Breast epithelium (tissue), 4 donors: ENCODE data around the gene PKD2L2. TPM values are rescaled to one million over a fixed set of nuclear protein-coding genes. Genes with fewer than 3 reads are reported as not detected.
"Not testable (repeated sequence)": the region's sequence is repeated elsewhere in the genome, so short reads cannot be mapped to it uniquely, and the experiment has no call there.

Experiments
- DNase-seq, 2 donors: peaks; one replicate each; pipeline ENCODE4 v3.0.0-alpha.2; 2019; ENCODE audit warnings: low spot score in 2 of 2
- H3K27ac ChIP-seq, 2 donors: fragments of 200-600 bp; sonication (generic) in 1 of 2; one replicate each; pipeline ENCODE4 v1.5.1; 2016 to 2019; ENCODE audit warnings: mild to moderate bottlenecking in 1 of 2
- H3K27me3 ChIP-seq, 2 donors: fragments of 200-600 bp; sonication (generic) in 1 of 2; one replicate each; pipeline versions ENCODE4 v1.5.1 to v1.6.0; 2017 to 2019; ENCODE audit warnings: control low read depth in 1 of 2, mild to moderate bottlenecking in 1 of 2
- H3K36me3 ChIP-seq: fragments of 200-600 bp; one replicate; pipeline ENCODE4 v1.5.1; 2019
- H3K4me1 ChIP-seq, 2 donors: fragments of 200-600 bp; sonication (generic); one replicate each; pipeline ENCODE4 v1.5.1; 2016 to 2019; ENCODE audit warnings: control low read depth in 1 of 2
- H3K4me3 ChIP-seq, 3 donors: fragments of 200-600 bp; sonication (generic); 1 replicate in 2 of 3; 2 replicates in 1 of 3; pipeline ENCODE4 v1.5.1; 2016 to 2019; ENCODE audit warnings: mild to moderate bottlenecking in 3 of 3, moderate library complexity in 2 of 3
- H3K9me3 ChIP-seq, 2 donors: fragments of 200-600 bp; sonication (generic) in 1 of 2; one replicate each; pipeline ENCODE4 v1.5.1; 2016 to 2019; ENCODE audit warnings: control low read depth in 1 of 2
- CTCF ChIP-seq, 3 donors: fragments of 450-650 bp; IDR thresholded peaks; one replicate each; pipeline ENCODE4 v1.5.1; 2016 to 2017; ENCODE audit warnings: antibody characterized with exemption in 3 of 3, mild to moderate bottlenecking in 3 of 3, moderate library complexity in 3 of 3
- POLR2A ChIP-seq: fragments of 450-650 bp; IDR thresholded peaks from one replicate; pipeline ENCODE4 v1.6.1; 2016; ENCODE audit warnings: antibody characterized with exemption, mild to moderate bottlenecking, moderate library complexity
- POLR2AphosphoS5 ChIP-seq, 3 donors: sonication (generic); formaldehyde crosslinking; IDR thresholded peaks; one replicate each; pipeline ENCODE4 v1.6.1; 2017; ENCODE audit warnings: antibody characterized with exemption in 3 of 3
- intact Hi-C: fragments of 100-400 bp; cut with DNase I; formaldehyde crosslinking; loops from one replicate; pipeline ENCODE4 v1.15.1; 2023; ENCODE audit warnings: low total_unique reads
- total RNA-seq, 3 donors: library from RNA; depleted of rRNA; stranded (reverse); fragments of >200 nt; gene quantifications; one replicate each; pipeline ENCODE4 v1.1.0, GENCODE V29; 2016

Gene PKD2L2
- total RNA-seq, 3 donors from 2014 or later, result 0.64 TPM; not detected in 2

- intact Hi-C loops, result no loop called here
- H3K9me3 ChIP-seq, result no peaks in the 10 kb centered on the region
- no peaks in the 10 kb centered on the region for H3K4me1 ChIP-seq
- no peak for TF ChIP-seq POLR2AphosphoS5 (IDR thresholded peaks at IDR 0.05)
- no peak for TF ChIP-seq POLR2A
- TF ChIP-seq CTCF (IDR thresholded peaks at IDR 0.05), result no peak
- H3K4me3 ChIP-seq, result no peak overlapping the region
- no peak overlapping the region for H3K27ac ChIP-seq
- H3K36me3 ChIP-seq, result no peaks in the 10 kb centered on the region
- no peak for DNase-seq
- H3K27me3 ChIP-seq, result no peaks in the 10 kb centered on the region
Observed at GRCh38 chr5:137937994-137938750, 48.9 kb downstream of the PKD2L2 start.

GRCh38 chr5:137938751-137939143, 49.5 kb downstream of the PKD2L2 start:
- H3K4me1 ChIP-seq, result no peaks in the 10 kb centered on the region
- no peaks in the 10 kb centered on the region for H3K27me3 ChIP-seq
- H3K4me3 ChIP-seq, result no peak overlapping the region
- intact Hi-C loops, result no loop called here
- TF ChIP-seq POLR2AphosphoS5 (IDR thresholded peaks at IDR 0.05), result no peak
- TF ChIP-seq CTCF (IDR thresholded peaks at IDR 0.05), result no peak
- TF ChIP-seq POLR2A, result no peak
- H3K27ac ChIP-seq, result no peak overlapping the region
- no peaks in the 10 kb centered on the region for H3K36me3 ChIP-seq
- H3K9me3 ChIP-seq, result no peaks in the 10 kb centered on the region
- no peak for DNase-seq

GRCh38 chr5:137939331-137939730, 50.1 kb downstream of the PKD2L2 start:
- TF ChIP-seq CTCF (IDR thresholded peaks at IDR 0.05) (no peak), POLR2A (no peak), POLR2AphosphoS5 (IDR thresholded peaks at IDR 0.05) (no peak)
- intact Hi-C loops, result no loop called here
- H3K36me3 ChIP-seq, result no peaks in the 10 kb centered on the region

GRCh38 chr5:137944280-137944679, 55.0 kb downstream of the PKD2L2 start:
- intact Hi-C loops, H3K27ac ChIP-seq, H3K36me3 ChIP-seq, DNase-seq, H3K9me3 ChIP-seq, H3K27me3 ChIP-seq, H3K4me3 ChIP-seq, H3K4me1 ChIP-seq: not testable (repeated sequence)

More at GRCh38 chr5:137939331-137939730, 50.1 kb downstream of the PKD2L2 start:
- H3K9me3 ChIP-seq, result no peaks in the 10 kb centered on the region
- H3K4me1 ChIP-seq, result no peaks in the 10 kb centered on the region
- H3K27me3 ChIP-seq, result no peaks in the 10 kb centered on the region
- no peak overlapping the region for H3K4me3 ChIP-seq
- no peak for DNase-seq
- H3K27ac ChIP-seq, result no peak overlapping the region

- H3K27ac ChIP-seq, result no peak overlapping the region
- no peaks in the 10 kb centered on the region for H3K27me3 ChIP-seq
- H3K4me1 ChIP-seq, result no peaks in the 10 kb centered on the region
- DNase-seq, result no peak
- intact Hi-C loops, result no loop called here
- no peak overlapping the region for H3K4me3 ChIP-seq
- no peaks in the 10 kb centered on the region for H3K36me3 ChIP-seq
- TF ChIP-seq POLR2A (no peak), CTCF (IDR thresholded peaks at IDR 0.05) (no peak), POLR2AphosphoS5 (IDR thresholded peaks at IDR 0.05) (no peak)
- H3K9me3 ChIP-seq, result no peaks in the 10 kb centered on the region
Observed at GRCh38 chr5:137945825-137946224, 56.6 kb downstream of the PKD2L2 start.
